HG03442 (cell line): ENCODE results near the gene VPS45.
"Not testable (repeated sequence)": the region's sequence is repeated elsewhere in the genome, so short reads cannot be mapped to it uniquely, and the experiment has no call there.

Experiments
- ATAC-seq: cut with Tn5 transposase; IDR thresholded peaks from one replicate; pipeline ENCODE4 v1.9.1; 2021; ENCODE audit warnings: mild to moderate bottlenecking, moderate library complexity; ENCODE audit not compliant: unreplicated experiment

The VPS45 gene

GRCh38 chr1:150186438-150186788 is 118.8 kb downstream of the VPS45 start:
- ATAC-seq: not testable (repeated sequence)

GRCh38 chr1:150186789-150187559 is 119.4 kb downstream of the VPS45 start:
- no peak for ATAC-seq

GRCh38 chr1:150187560-150187931 is 120.0 kb downstream of the VPS45 start:
- ATAC-seq: no peak

- no peak for ATAC-seq
Observed at GRCh38 chr1:150192012-150192411, 124.4 kb downstream of the VPS45 start.

- no peak for ATAC-seq
Observed at GRCh38 chr1:150194381-150195031, 126.9 kb downstream of the VPS45 start.
